ACC112 (cell line): ENCODE measurements around the gene COG6.
A peak's percentile ranks its signal among the peaks of the same experiment; 100 is the strongest.

ENCODE experiments used
- H2AFZ ChIP-seq: fragments of 200-600 bp; sonication (generic); one replicate; pipeline ENCODE4 v1.6.0; 2017; ENCODE audit warnings: antibody characterized with exemption, low read length; ENCODE audit not compliant: unreplicated experiment
- H3K27ac ChIP-seq: fragments of 200-600 bp; sonication (generic); 2 replicates; pipeline ENCODE4 v1.5.1; 2014; ENCODE audit warnings: low read depth, mild to moderate bottlenecking, antibody characterized with exemption, low read length, moderate library complexity
- H3K27me3 ChIP-seq: fragments of 200-600 bp; sonication (generic); 2 replicates; pipeline ENCODE4 v1.6.1; 2014; ENCODE audit warnings: mild to moderate bottlenecking, antibody characterized with exemption, low read length, moderate library complexity, mixed read lengths; ENCODE audit not compliant: insufficient read depth
- H3K36me3 ChIP-seq: fragments of 200-600 bp; sonication (generic); 2 replicates; pipeline ENCODE4 v1.6.1; 2016; ENCODE audit warnings: mild to moderate bottlenecking, antibody characterized with exemption, low read length, moderate library complexity, mixed read lengths; ENCODE audit not compliant: insufficient read depth
- H3K4me1 ChIP-seq: fragments of 200-600 bp; sonication (generic); one replicate; pipeline ENCODE4 v1.6.1; 2016; ENCODE audit warnings: low read length, mixed read lengths; ENCODE audit not compliant: insufficient read depth, unreplicated experiment, control insufficient read depth
- H3K4me3 ChIP-seq: fragments of 200-600 bp; sonication (generic); 2 replicates; pipeline ENCODE4 v1.5.1; 2014; ENCODE audit warnings: mild to moderate bottlenecking, low read depth, low read length
- H3K79me2 ChIP-seq: fragments of 200-600 bp; sonication (generic); one replicate; pipeline ENCODE4 v1.6.0; 2016; ENCODE audit warnings: low read length; ENCODE audit not compliant: control insufficient read depth, unreplicated experiment, insufficient read depth

COG6 gene

GRCh38 chr13:39637890-39638289 lies 17.6 kb upstream of the COG6 start:
- Histone ChIP-seq H3K27me3 (no peaks in the 10 kb centered on the region), H3K4me3 (no peak overlapping the region), H3K79me2 (no peaks in the 10 kb centered on the region), H3K27ac (no peak overlapping the region), H3K36me3 (no peaks in the 10 kb centered on the region), H3K4me1 (no peaks in the 10 kb centered on the region), H2AFZ (no peak overlapping the region)

GRCh38 chr13:39641645-39642044 lies 13.8 kb upstream of the COG6 start:
- no peaks in the 10 kb centered on the region for H3K27me3 ChIP-seq
- H2AFZ ChIP-seq = no peak overlapping the region

GRCh38 chr13:39646122-39646521 lies 9.3 kb upstream of the COG6 start:
- H3K79me2 ChIP-seq = no peaks in the 10 kb centered on the region
- no peak overlapping the region for H3K4me3 ChIP-seq
- H2AFZ ChIP-seq = no peak overlapping the region
- no peak overlapping the region for H3K27ac ChIP-seq
- H3K27me3 ChIP-seq = no peaks in the 10 kb centered on the region
- H3K4me1 ChIP-seq = no peaks in the 10 kb centered on the region
- H3K36me3 ChIP-seq = no peaks in the 10 kb centered on the region

More at GRCh38 chr13:39641645-39642044, 13.8 kb upstream of the COG6 start:
- H3K4me1 ChIP-seq = no peaks in the 10 kb centered on the region
- no peaks in the 10 kb centered on the region for H3K36me3 ChIP-seq
- no peak overlapping the region for H3K27ac ChIP-seq
- no peaks in the 10 kb centered on the region for H3K79me2 ChIP-seq
- no peak overlapping the region for H3K4me3 ChIP-seq

GRCh38 chr13:39655041-39655568 lies 357 bp upstream of the COG6 start:
- 0 out of 2 replicates have a peak, but pooled peaks cover under 1% of the 10 kb centered on the region for H3K36me3 ChIP-seq
- H3K27me3 ChIP-seq = no peaks in the 10 kb centered on the region
- H3K4me3 ChIP-seq = peak overlapping the region; percentile 83
- no peaks in the 10 kb centered on the region for H3K4me1 ChIP-seq
- H2AFZ ChIP-seq = peak overlapping the region; percentile 72
- peaks cover 15% of the 10 kb centered on the region for H3K79me2 ChIP-seq
- H3K27ac ChIP-seq = no peak overlapping the region

GRCh38 chr13:39656325-39656677 lies 839 bp downstream of the COG6 start:
- H3K79me2 ChIP-seq = peaks cover 15% of the 10 kb centered on the region
- H3K4me3 ChIP-seq = peak overlapping the region; percentile 83
- no peak overlapping the region for H3K27ac ChIP-seq
- H3K4me1 ChIP-seq = no peaks in the 10 kb centered on the region
- H2AFZ ChIP-seq = peak overlapping the region; percentile 72
- no peaks in the 10 kb centered on the region for H3K27me3 ChIP-seq
- peaks cover 3% of the 10 kb centered on the region; the same call in 1 of the 2 replicates for H3K36me3 ChIP-seq

GRCh38 chr13:39663508-39663907 lies 8.0 kb downstream of the COG6 start:
- H3K27me3 ChIP-seq = no peaks in the 10 kb centered on the region
- H3K36me3 ChIP-seq = peaks cover 11% of the 10 kb centered on the region
- no peaks in the 10 kb centered on the region for H3K79me2 ChIP-seq
- H2AFZ ChIP-seq = no peak overlapping the region
- no peak overlapping the region for H3K27ac ChIP-seq
- no peaks in the 10 kb centered on the region for H3K4me1 ChIP-seq
- H3K4me3 ChIP-seq = no peak overlapping the region

- Histone ChIP-seq H3K36me3 (peaks cover 11% of the 10 kb centered on the region), H3K4me1 (no peaks in the 10 kb centered on the region), H3K27ac (no peak overlapping the region), H3K4me3 (no peak overlapping the region), H2AFZ (no peak overlapping the region), H3K79me2 (no peaks in the 10 kb centered on the region), H3K27me3 (no peaks in the 10 kb centered on the region)
Observed at GRCh38 chr13:39663958-39664357, 8.5 kb downstream of the COG6 start.

- no peaks in the 10 kb centered on the region for H3K79me2 ChIP-seq
Observed at GRCh38 chr13:39665763-39666162, 10.3 kb downstream of the COG6 start.

GRCh38 chr13:39670445-39670844 lies 15.0 kb downstream of the COG6 start:
- Histone ChIP-seq H3K27me3 (no peaks in the 10 kb centered on the region), H3K36me3 (0 out of 2 replicates have a peak, but pooled peaks cover 4% of the 10 kb centered on the region), H3K79me2 (no peaks in the 10 kb centered on the region), H3K4me1 (no peaks in the 10 kb centered on the region), H3K27ac (no peak overlapping the region), H2AFZ (no peak overlapping the region), H3K4me3 (no peak overlapping the region)

More at GRCh38 chr13:39665763-39666162, 10.3 kb downstream of the COG6 start:
- H3K36me3 ChIP-seq = peaks cover 8% of the 10 kb centered on the region
- H3K4me3 ChIP-seq = no peak overlapping the region
- H3K4me1 ChIP-seq = no peaks in the 10 kb centered on the region
- H3K27ac ChIP-seq = no peak overlapping the region
- no peak overlapping the region for H2AFZ ChIP-seq
- no peaks in the 10 kb centered on the region for H3K27me3 ChIP-seq

- Histone ChIP-seq H3K27me3 (no peaks in the 10 kb centered on the region), H3K4me1 (no peaks in the 10 kb centered on the region), H3K79me2 (no peaks in the 10 kb centered on the region), H3K4me3 (no peak overlapping the region), H3K36me3 (no peaks in the 10 kb centered on the region), H2AFZ (no peak overlapping the region), H3K27ac (no peak overlapping the region)
Observed at GRCh38 chr13:39672378-39673132, 17.1 kb downstream of the COG6 start.

- Histone ChIP-seq H2AFZ (no peak overlapping the region), H3K27me3 (no peaks in the 10 kb centered on the region), H3K36me3 (no peaks in the 10 kb centered on the region), H3K4me3 (peak overlapping the region; percentile 70), H3K79me2 (no peaks in the 10 kb centered on the region), H3K4me1 (no peaks in the 10 kb centered on the region), H3K27ac (peak overlapping the region; percentile 23; the same call in 1 of the 2 replicates)
Observed at GRCh38 chr13:39675904-39676303, 20.4 kb downstream of the COG6 start.
